Activated CD4-positive, alpha-beta memory T cell treated with anti-CD3 and anti-CD28 coated beads for 36 hours (primary cell): ENCODE measurements around the gene SLCO6A1. TPM values are rescaled to one million over a fixed set of nuclear protein-coding genes. Genes with fewer than 3 reads are reported as not detected.
"Not testable (repeated sequence)": the region's sequence is repeated elsewhere in the genome, so short reads cannot be mapped to it uniquely, and the experiment has no call there.

Source experiments
- CTCF ChIA-PET: fragments of 350-600 bp; sonication (Branson Sonifier 250); formaldehyde crosslinking; loops from one replicate; lab custom pipeline; 2021; ENCODE audit warnings: antibody characterized with exemption, inconsistent platforms; lab: Charles Lee
- POLR2A ChIA-PET: fragments of 350-600 bp; sonication (Branson Sonifier 250); formaldehyde crosslinking; loops from one replicate; lab custom pipeline; 2021; ENCODE audit warnings: antibody characterized with exemption; lab: Charles Lee
- DNase-seq: peaks from one replicate; pipeline ENCODE4 v3.0.0-alpha.2; 2020
- H3K27ac Mint-ChIP-seq: one replicate; pipeline ENCODE4 v1.8.0; 2021; ENCODE audit warnings: mixed read lengths
- H3K27me3 Mint-ChIP-seq: one replicate; pipeline ENCODE4 v1.8.0; 2021; ENCODE audit warnings: mixed read lengths
- H3K36me3 Mint-ChIP-seq: one replicate; pipeline ENCODE4 v1.8.0; 2021; ENCODE audit warnings: mixed read lengths
- H3K4me1 Mint-ChIP-seq: one replicate; pipeline ENCODE4 v1.8.0; 2021; ENCODE audit warnings: low read depth, mixed read lengths
- H3K4me3 Mint-ChIP-seq: one replicate; pipeline ENCODE4 v1.8.0; 2021; ENCODE audit warnings: mild to moderate bottlenecking, mixed read lengths
- H3K9me3 Mint-ChIP-seq: one replicate; pipeline ENCODE4 v1.8.0; 2021; ENCODE audit warnings: mixed read lengths
- intact Hi-C: fragments of 100-400 bp; cut with micrococcal nuclease; formaldehyde crosslinking; loops from one replicate; pipeline ENCODE4 v1.15.1; 2023
- total RNA-seq, 2 experiments: library from RNA; stranded (reverse); gene quantifications; one replicate each; pipeline ENCODE4 v1.2.3, GENCODE V29; 2021

Gene SLCO6A1
- total RNA-seq, 2 experiments from 2014 or later: not detected

- no peak overlapping the region for H3K4me3 Mint-ChIP-seq
- ChIA-PET CTCF (no interaction called here), POLR2A (no interaction called here)
- H3K36me3 Mint-ChIP-seq: no peaks in the 10 kb centered on the region
- intact Hi-C loops: no loop called here
- H3K27ac Mint-ChIP-seq: no peak overlapping the region
- no peak for DNase-seq
- no peaks in the 10 kb centered on the region for H3K4me1 Mint-ChIP-seq
- peaks cover 1% of the 10 kb centered on the region for H3K9me3 Mint-ChIP-seq
- peaks cover 2% of the 10 kb centered on the region for H3K27me3 Mint-ChIP-seq
Measured at GRCh38 chr5:102529447-102529846, 30.6 kb upstream of the SLCO6A1 start.

DNA sequence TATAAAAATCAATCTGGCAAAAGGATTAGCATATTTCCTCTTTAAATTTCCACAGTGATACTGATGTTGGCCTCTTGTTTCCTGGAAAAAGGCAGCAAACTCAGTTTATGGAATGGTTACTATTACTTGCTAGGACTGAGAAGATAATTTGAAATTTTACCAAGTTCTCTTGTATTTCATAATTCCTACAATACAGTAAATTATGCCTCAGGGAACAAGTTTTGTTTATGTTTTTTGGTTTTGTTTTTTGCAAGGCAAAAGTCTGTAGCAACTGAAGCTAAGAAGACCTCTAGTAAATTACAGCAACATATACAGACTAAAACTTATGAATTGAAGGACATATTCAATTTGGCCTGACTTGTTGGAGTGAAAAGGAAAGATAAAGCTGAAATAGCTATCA lies 30.2 kb upstream of the SLCO6A1 start:
- CTCF ChIA-PET: no interaction called here
- H3K27me3 Mint-ChIP-seq: peaks cover 4% of the 10 kb centered on the region
- H3K4me1 Mint-ChIP-seq: no peaks in the 10 kb centered on the region
- H3K9me3 Mint-ChIP-seq: peaks cover 5% of the 10 kb centered on the region
- H3K4me3 Mint-ChIP-seq: no peak overlapping the region
- H3K27ac Mint-ChIP-seq: no peak overlapping the region
- DNase-seq: no peak
- intact Hi-C loops: no loop called here
- no peaks in the 10 kb centered on the region for H3K36me3 Mint-ChIP-seq
- POLR2A ChIA-PET: no interaction called here

- intact Hi-C loops: no loop called here
- Mint-ChIP-seq H3K27ac (no peak overlapping the region), H3K4me3 (no peak overlapping the region), H3K36me3 (no peaks in the 10 kb centered on the region), H3K4me1 (no peaks in the 10 kb centered on the region), H3K27me3 (peaks cover 5% of the 10 kb centered on the region), H3K9me3 (peaks cover 6% of the 10 kb centered on the region)
- DNase-seq: no peak
- ChIA-PET POLR2A (no interaction called here), CTCF (no interaction called here)
Measured at GRCh38 chr5:102528600-102528999, 29.8 kb upstream of the SLCO6A1 start.

DNA sequence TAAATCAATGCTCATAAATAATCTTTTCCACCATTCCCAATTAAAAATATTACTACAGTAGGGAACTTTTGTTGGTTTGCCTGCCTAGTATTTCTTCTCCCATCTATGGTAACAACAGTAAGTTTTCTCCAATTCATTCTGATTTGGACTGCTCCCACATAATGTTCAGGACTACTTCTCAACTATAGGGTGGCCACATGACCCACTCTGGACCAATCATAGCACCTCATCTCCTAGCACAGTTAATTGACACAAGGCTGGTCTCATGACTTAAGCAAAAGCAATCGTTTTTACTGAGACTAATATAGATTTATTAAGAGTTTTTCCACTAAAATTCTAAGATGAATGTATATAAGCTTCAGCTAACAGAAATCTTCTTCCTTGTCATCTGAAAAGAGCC lies 28.7 kb upstream of the SLCO6A1 start:
- H3K27me3 Mint-ChIP-seq: peaks cover 5% of the 10 kb centered on the region
- ChIA-PET CTCF (no interaction called here), POLR2A (no interaction called here)
- no peak overlapping the region for H3K27ac Mint-ChIP-seq
- peaks cover 6% of the 10 kb centered on the region for H3K9me3 Mint-ChIP-seq
- no peak for DNase-seq
- no peak overlapping the region for H3K4me3 Mint-ChIP-seq
- H3K36me3 Mint-ChIP-seq: no peaks in the 10 kb centered on the region
- no peaks in the 10 kb centered on the region for H3K4me1 Mint-ChIP-seq
- intact Hi-C loops: no loop called here

DNA sequence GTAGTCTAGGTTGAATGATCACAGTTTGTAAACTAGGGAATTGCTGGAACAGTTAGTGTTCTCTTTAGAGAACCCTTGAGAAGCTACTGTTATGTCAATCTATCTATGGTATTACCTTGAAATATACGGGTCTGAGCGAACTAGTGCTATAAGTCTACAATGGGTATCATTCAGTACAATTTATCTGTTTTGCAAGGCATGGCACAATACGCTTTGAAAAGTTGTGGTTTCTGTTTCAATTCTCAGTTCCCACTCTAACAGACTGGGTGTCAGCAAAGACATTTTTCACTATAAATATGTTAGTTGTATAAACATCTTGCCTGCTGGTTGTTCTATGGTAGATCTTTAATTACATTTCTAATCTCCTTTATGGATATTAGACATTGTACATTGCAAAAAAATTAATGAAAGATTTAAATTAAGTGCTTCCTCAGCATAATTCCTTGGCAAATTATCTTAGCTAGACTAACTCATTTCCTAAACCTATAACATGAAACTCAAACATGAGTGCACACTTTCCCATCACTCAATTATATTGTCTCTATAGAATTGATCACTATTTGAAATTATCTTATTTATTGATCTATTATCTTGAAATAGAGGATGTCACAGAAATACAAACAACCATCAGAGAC lies 24.9 kb upstream of the SLCO6A1 start:
- ChIA-PET POLR2A (no interaction called here), CTCF (no interaction called here)
- H3K27ac Mint-ChIP-seq: no peak overlapping the region
- no peaks in the 10 kb centered on the region for H3K36me3 Mint-ChIP-seq
- H3K4me3 Mint-ChIP-seq: no peak overlapping the region
- intact Hi-C loops: no loop called here
- DNase-seq: no peak
- peaks cover 6% of the 10 kb centered on the region for H3K9me3 Mint-ChIP-seq
- H3K27me3 Mint-ChIP-seq: peaks cover 3% of the 10 kb centered on the region
- H3K4me1 Mint-ChIP-seq: no peaks in the 10 kb centered on the region

DNA sequence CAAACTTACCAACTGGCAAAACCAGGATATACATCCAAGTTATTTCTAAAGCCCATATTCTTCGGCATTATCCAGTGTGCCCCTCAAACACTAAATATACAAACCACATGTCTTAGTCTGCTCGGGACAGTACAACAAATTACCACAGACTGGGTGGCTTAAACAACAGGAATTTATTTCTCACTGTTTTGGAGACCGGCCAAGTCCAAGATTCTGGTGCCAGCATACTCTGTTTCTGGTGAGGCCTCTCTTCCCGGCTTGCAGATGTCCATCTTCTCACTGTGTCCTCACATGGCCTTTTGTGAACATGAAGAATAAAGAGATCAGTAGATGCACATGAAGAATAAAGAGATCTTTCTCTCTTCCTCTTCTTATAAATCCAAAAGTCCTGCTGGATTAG lies 12.9 kb upstream of the SLCO6A1 start:
- no peak overlapping the region for H3K27ac Mint-ChIP-seq
- CTCF ChIA-PET: no interaction called here
- H3K9me3 Mint-ChIP-seq: no peaks in the 10 kb centered on the region
- no peaks in the 10 kb centered on the region for H3K4me1 Mint-ChIP-seq
- POLR2A ChIA-PET: no interaction called here
- no peak for DNase-seq
- H3K36me3 Mint-ChIP-seq: no peaks in the 10 kb centered on the region
- intact Hi-C loops: no loop called here
- no peak overlapping the region for H3K4me3 Mint-ChIP-seq
- H3K27me3 Mint-ChIP-seq: peaks cover 2% of the 10 kb centered on the region

DNA sequence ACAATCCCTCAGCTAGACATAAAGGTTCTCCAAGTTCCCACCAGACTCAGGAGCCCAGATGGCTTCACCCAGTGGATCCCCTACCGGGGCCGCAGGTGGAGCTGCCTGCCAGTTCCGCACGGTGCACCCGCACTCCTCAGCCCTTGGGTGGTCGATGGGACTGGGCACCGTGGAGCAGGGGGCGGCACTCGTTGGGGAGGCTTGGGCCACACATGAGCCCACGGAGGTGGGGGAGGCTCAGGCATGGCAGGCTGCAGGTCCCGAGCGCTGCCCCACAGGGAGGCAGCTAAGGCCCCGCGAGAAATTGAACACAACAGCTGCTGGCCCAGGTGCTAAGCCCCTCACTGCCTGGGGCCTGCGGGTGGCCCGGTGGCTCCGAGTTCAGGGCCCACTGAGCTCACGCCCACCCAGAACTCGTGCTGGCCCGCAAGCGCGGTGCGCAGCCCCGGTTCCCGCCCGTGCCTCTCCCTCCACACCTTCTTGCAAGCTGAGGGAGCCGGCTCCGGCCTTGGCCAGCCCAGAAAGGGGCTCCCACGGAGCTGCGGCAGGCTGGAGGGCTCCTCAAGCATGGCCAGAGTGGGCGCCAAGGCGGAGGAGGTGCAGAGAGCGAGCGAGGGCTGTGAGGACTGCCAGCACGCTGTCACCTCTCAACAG lies 7.4 kb downstream of the SLCO6A1 start:
- DNase-seq, intact Hi-C loops, H3K9me3 Mint-ChIP-seq, H3K36me3 Mint-ChIP-seq, H3K27me3 Mint-ChIP-seq, H3K27ac Mint-ChIP-seq, H3K4me1 Mint-ChIP-seq, POLR2A ChIA-PET, H3K4me3 Mint-ChIP-seq: not testable (repeated sequence)
- CTCF ChIA-PET: interaction anchor here (0.9 kb wide), 1 partner anchor 15 kb away, joined by 3 read pairs; no protein-coding TSS in a partner anchor

- Mint-ChIP-seq H3K9me3 (no peaks in the 10 kb centered on the region), H3K36me3 (no peaks in the 10 kb centered on the region), H3K27me3 (peaks cover 4% of the 10 kb centered on the region), H3K27ac (no peak overlapping the region), H3K4me3 (no peak overlapping the region), H3K4me1 (no peaks in the 10 kb centered on the region)
- intact Hi-C loops: no loop called here
- ChIA-PET POLR2A (no interaction called here), CTCF (no interaction called here)
- DNase-seq: no peak
Measured at GRCh38 chr5:102483736-102484135, 15.1 kb downstream of the SLCO6A1 start.

DNA sequence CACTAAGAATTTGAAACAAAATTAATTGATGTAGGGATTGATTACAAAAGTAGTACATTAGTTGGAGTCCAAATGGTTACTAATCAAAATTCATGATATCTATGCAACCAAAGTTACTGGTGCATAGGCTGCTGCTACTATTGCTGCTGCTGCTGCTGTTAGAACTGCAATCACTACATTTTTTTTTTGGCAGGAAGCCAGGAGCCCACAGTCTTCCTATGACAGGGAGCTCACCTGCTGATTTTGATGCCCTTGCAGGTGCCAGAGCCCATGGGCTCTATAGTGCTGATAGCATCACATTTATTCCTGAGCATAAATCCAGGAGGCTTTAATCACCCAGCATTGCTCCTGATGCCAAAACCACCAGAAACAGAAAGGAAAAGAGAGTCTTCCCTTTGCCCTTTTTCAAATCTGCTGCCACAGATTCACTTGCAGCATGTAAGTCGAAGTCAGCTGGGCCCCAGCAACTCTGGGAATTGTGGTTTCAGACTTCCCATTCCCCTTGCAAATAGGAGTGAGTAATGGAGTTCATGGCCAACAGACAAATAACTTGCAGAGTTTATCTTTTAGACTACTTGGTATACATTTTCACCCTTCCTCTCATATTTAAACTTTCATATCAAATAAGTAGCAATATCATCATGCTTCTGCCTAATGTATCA lies 17.6 kb downstream of the SLCO6A1 start:
- CTCF ChIA-PET: no interaction called here
- POLR2A ChIA-PET: no interaction called here
- H3K27ac Mint-ChIP-seq: no peak overlapping the region
- no peak overlapping the region for H3K4me3 Mint-ChIP-seq
- H3K4me1 Mint-ChIP-seq: no peaks in the 10 kb centered on the region
- no peaks in the 10 kb centered on the region for H3K36me3 Mint-ChIP-seq
- no peaks in the 10 kb centered on the region for H3K27me3 Mint-ChIP-seq
- intact Hi-C loops: no loop called here
- no peak for DNase-seq
- no peaks in the 10 kb centered on the region for H3K9me3 Mint-ChIP-seq

- H3K9me3 Mint-ChIP-seq: no peaks in the 10 kb centered on the region
- H3K27ac Mint-ChIP-seq: no peak overlapping the region
- no peaks in the 10 kb centered on the region for H3K4me1 Mint-ChIP-seq
- POLR2A ChIA-PET: no interaction called here
- intact Hi-C loops: no loop called here
- no peaks in the 10 kb centered on the region for H3K36me3 Mint-ChIP-seq
- no peak for DNase-seq
- CTCF ChIA-PET: no interaction called here
- H3K27me3 Mint-ChIP-seq: no peaks in the 10 kb centered on the region
- no peak overlapping the region for H3K4me3 Mint-ChIP-seq
Measured at GRCh38 chr5:102453716-102454115, 45.1 kb downstream of the SLCO6A1 start.

GRCh38 chr5:102451082-102451481 lies 47.7 kb downstream of the SLCO6A1 start:
- H3K27ac Mint-ChIP-seq: no peak overlapping the region
- ChIA-PET POLR2A (no interaction called here), CTCF (no interaction called here)
- H3K4me1 Mint-ChIP-seq: no peaks in the 10 kb centered on the region
- no peak overlapping the region for H3K4me3 Mint-ChIP-seq
- H3K27me3 Mint-ChIP-seq: no peaks in the 10 kb centered on the region
- DNase-seq: no peak
- H3K36me3 Mint-ChIP-seq: no peaks in the 10 kb centered on the region
- intact Hi-C loops: no loop called here
- no peaks in the 10 kb centered on the region for H3K9me3 Mint-ChIP-seq

GRCh38 chr5:102450313-102450990 lies 48.3 kb downstream of the SLCO6A1 start:
- CTCF ChIA-PET: no interaction called here
- DNase-seq: no peak
- H3K4me3 Mint-ChIP-seq: no peak overlapping the region
- H3K27ac Mint-ChIP-seq: no peak overlapping the region
- H3K4me1 Mint-ChIP-seq: no peaks in the 10 kb centered on the region
- H3K27me3 Mint-ChIP-seq: no peaks in the 10 kb centered on the region
- no peaks in the 10 kb centered on the region for H3K36me3 Mint-ChIP-seq
- intact Hi-C loops: no loop called here
- H3K9me3 Mint-ChIP-seq: no peaks in the 10 kb centered on the region
- POLR2A ChIA-PET: no interaction called here
